HEK293 (cell line): ENCODE results near the gene SRL.
A peak's percentile ranks its signal among the peaks of the same experiment; 100 is the strongest.

Experiments
- CTCF ChIA-PET: fragments of 350-600 bp; formaldehyde crosslinking; extraction: SDS; loops from one replicate; lab custom pipeline; 2021; ENCODE audit warnings: antibody characterized with exemption; lab: Yijun Ruan, JAX
- POLR2A ChIA-PET: fragments of 300-600 bp; formaldehyde crosslinking; extraction: SDS; loops from one replicate; lab custom pipeline; 2020; ENCODE audit warnings: antibody characterized with exemption, inconsistent platforms; lab: Yijun Ruan, JAX
- H3K27ac ChIP-seq: fragments of 200-500 bp; sonication (Bioruptor generic); 2 replicates; pipeline ENCODE4 v1.5.1; 2014; ENCODE audit warnings: low read depth, low read length, control low read depth, inconsistent platforms; ENCODE audit errors: extremely low read depth
- H3K36me3 ChIP-seq, 2 experiments: fragments of 200-500 bp in 1 of 2; sonication (Bioruptor generic) in 1 of 2; 1 replicate in 1 of 2; 2 replicates in 1 of 2; pipeline ENCODE4 v1.5.1; 2014 to 2017; ENCODE audit warnings: inconsistent platforms in 2 of 2, low read length in 2 of 2; ENCODE audit not compliant: control insufficient read depth in 2 of 2, insufficient read depth in 1 of 2
- H3K4me1 ChIP-seq: fragments of 200-500 bp; sonication (Bioruptor generic); 2 replicates; pipeline ENCODE4 v1.5.1; 2014; ENCODE audit warnings: mild to moderate bottlenecking, low read length, inconsistent platforms; ENCODE audit not compliant: control insufficient read depth, insufficient read depth
- H3K4me3 ChIP-seq: 2 replicates; pipeline ENCODE4 v1.5.1; 2011; ENCODE audit warnings: low read depth, mild to moderate bottlenecking, control low read depth, low read length, moderate library complexity
- H3K9me3 ChIP-seq: fragments of 200-500 bp; sonication (Bioruptor generic); 2 replicates; pipeline ENCODE4 v1.5.1; 2014; ENCODE audit warnings: low read depth, low read length, inconsistent platforms; ENCODE audit not compliant: control insufficient read depth, insufficient read depth
- ZBTB20 ChIP-seq: fragments of 450-650 bp; formaldehyde crosslinking; IDR thresholded peaks from 2 replicates; pipeline ENCODE4 v1.5.1; 2016; ENCODE audit warnings: missing biosample characterization, missing genetic modification characterization
- ZBTB6 ChIP-seq: fragments of 450-650 bp; formaldehyde crosslinking; IDR thresholded peaks from 2 replicates; pipeline ENCODE4 v1.5.1; 2017; ENCODE audit warnings: missing biosample characterization, missing genetic modification characterization
- ZNF140 ChIP-seq: fragments of 450-650 bp; formaldehyde crosslinking; IDR thresholded peaks from 2 replicates; pipeline ENCODE4 v1.5.1; 2016; ENCODE audit warnings: missing biosample characterization, missing genetic modification characterization
- ZNF335 ChIP-seq: fragments of 450-650 bp; formaldehyde crosslinking; conservative IDR thresholded peaks from 2 replicates; pipeline ENCODE4 v1.5.1; 2016; ENCODE audit warnings: missing biosample characterization, missing genetic modification characterization
- ZNF426 ChIP-seq: fragments of 450-650 bp; formaldehyde crosslinking; IDR thresholded peaks from 2 replicates; pipeline ENCODE4 v1.5.1; 2017; ENCODE audit warnings: missing biosample characterization, missing genetic modification characterization, mild to moderate bottlenecking, inconsistent platforms, moderate library complexity
- ZNF561 ChIP-seq: fragments of 450-650 bp; IDR thresholded peaks from 2 replicates; pipeline ENCODE4 v1.5.1; 2018; ENCODE audit warnings: missing biosample characterization, missing genetic modification characterization, borderline replicate concordance
- ZNF580 ChIP-seq: fragments of 450-650 bp; formaldehyde crosslinking; IDR thresholded peaks from 2 replicates; pipeline ENCODE4 v1.5.1; 2016; ENCODE audit warnings: missing biosample characterization, missing genetic modification characterization
- ZNF585B ChIP-seq: fragments of 450-650 bp; formaldehyde crosslinking; IDR thresholded peaks from 2 replicates; pipeline ENCODE4 v1.5.1; 2016; ENCODE audit warnings: missing biosample characterization, missing genetic modification characterization
- ZSCAN16 ChIP-seq: fragments of 450-650 bp; formaldehyde crosslinking; IDR thresholded peaks from 2 replicates; pipeline ENCODE4 v1.5.1; 2016; ENCODE audit warnings: missing biosample characterization, missing genetic modification characterization
- TF ChIP-seq, protein P1 (sequence below): fragments of 450-650 bp; formaldehyde crosslinking; optimal IDR thresholded peaks from 2 replicates; pipeline ENCODE3; 2016; ENCODE audit warnings: missing biosample characterization, mild to moderate bottlenecking, missing genetic modification characterization
- TF ChIP-seq, protein P2 (sequence below): fragments of 450-650 bp; formaldehyde crosslinking; IDR thresholded peaks from 2 replicates; pipeline ENCODE4 v1.5.1; 2016; ENCODE audit warnings: missing biosample characterization, missing genetic modification characterization

Gene SRL

DNA sequence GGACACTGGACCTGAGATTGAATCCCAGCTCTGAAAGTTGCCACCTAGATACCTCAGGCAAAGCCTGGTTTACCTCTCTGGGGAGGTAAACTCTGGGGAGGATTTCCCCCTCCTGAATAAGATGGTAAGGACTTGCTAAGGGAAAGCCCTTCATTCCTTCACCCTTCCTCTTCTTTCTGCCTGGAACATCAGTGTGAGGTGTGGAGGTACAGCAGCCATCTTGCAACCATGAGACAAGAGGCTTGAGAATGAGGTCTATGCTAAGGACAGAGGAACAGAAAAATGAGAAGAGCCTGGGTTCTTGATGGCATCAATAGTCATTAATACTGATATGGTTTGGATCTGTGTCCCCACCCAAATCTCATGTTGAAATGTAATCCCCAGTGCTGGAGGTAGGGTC lies 101.9 kb downstream of the SRL start:
- Histone ChIP-seq H3K4me1 (no peaks in the 10 kb centered on the region), H3K4me3 (no peak overlapping the region), H3K27ac (no peak overlapping the region), H3K36me3 (no peaks in the 10 kb centered on the region), H3K9me3 (no peaks in the 10 kb centered on the region)
- TF ChIP-seq, protein P1, sequence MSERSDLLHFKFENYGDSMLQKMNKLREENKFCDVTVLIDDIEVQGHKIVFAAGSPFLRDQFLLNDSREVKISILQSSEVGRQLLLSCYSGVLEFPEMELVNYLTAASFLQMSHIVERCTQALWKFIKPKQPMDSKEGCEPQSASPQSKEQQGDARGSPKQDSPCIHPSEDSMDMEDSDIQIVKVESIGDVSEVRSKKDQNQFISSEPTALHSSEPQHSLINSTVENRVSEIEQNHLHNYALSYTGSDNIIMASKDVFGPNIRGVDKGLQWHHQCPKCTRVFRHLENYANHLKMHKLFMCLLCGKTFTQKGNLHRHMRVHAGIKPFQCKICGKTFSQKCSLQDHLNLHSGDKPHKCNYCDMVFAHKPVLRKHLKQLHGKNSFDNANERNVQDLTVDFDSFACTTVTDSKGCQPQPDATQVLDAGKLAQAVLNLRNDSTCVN, result no peak
- TF ChIP-seq ZNF426 (tag by site-specific recombination) (no peak), ZNF561 (no peak), ZNF335 (tag by site-specific recombination) (no peak), ZNF585B (tag by site-specific recombination) (no peak), ZSCAN16 (tag by site-specific recombination) (no peak), ZBTB20 (tag by site-specific recombination) (no peak), ZNF580 (tag by site-specific recombination) (0 out of 2 replicates have a peak, but pooled peaks have one; percentile 53), ZNF140 (tag by site-specific recombination) (no peak), ZBTB6 (tag by site-specific recombination) (no peak)
- TF ChIP-seq, protein P2, sequence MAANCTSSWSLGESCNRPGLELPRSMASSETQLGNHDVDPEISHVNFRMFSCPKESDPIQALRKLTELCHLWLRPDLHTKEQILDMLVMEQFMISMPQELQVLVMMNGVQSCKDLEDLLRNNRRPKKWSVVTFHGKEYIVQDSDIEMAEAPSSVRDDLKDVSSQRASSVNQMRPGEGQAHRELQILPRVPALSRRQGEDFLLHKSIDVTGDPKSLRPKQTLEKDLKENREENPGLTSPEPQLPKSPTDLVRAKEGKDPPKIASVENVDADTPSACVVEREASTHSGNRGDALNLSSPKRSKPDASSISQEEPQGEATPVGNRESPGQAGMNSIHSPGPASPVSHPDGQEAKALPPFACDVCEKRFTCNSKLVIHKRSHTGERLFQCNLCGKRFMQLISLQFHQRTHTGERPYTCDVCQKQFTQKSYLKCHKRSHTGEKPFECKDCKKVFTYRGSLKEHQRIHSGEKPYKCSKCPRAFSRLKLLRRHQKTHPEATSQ (tag by site-specific recombination), result peak; percentile 80; the same call in 1 of the 2 replicates
- ChIA-PET POLR2A (no interaction called here), CTCF (interaction anchor here (0.6 kb wide), 1 partner anchor 117 kb away, joined by 3 read pairs; no protein-coding TSS in a partner anchor)
